Adrenal gland (tissue), 5 donors: ENCODE measurements around the gene INAFM2.

ENCODE experiments used
- POLR2A ChIP-seq, 2 donors: fragments of 450-650 bp; IDR thresholded peaks; one replicate each; pipeline ENCODE4 v1.6.1; 2017; ENCODE audit warnings: antibody characterized with exemption in 2 of 2, mild to moderate bottlenecking in 2 of 2, moderate library complexity in 1 of 2
- TF ChIP-seq, protein P1 (sequence below), 6 experiments: fragments of 450-650 bp in 4 of 6; fragments of 200-600 bp in 2 of 6; sonication (generic) in 1 of 6; IDR thresholded peaks; 1 replicate in 5 of 6; 2 replicates in 1 of 6; pipeline versions ENCODE4 v1.5.1 to v1.8.0; 2016 to 2021; ENCODE audit warnings: antibody characterized with exemption in 6 of 6, mild to moderate bottlenecking in 2 of 6, moderate library complexity in 1 of 6
- donor health status: DM: no; HTN: no; CAD: no.

DNA sequence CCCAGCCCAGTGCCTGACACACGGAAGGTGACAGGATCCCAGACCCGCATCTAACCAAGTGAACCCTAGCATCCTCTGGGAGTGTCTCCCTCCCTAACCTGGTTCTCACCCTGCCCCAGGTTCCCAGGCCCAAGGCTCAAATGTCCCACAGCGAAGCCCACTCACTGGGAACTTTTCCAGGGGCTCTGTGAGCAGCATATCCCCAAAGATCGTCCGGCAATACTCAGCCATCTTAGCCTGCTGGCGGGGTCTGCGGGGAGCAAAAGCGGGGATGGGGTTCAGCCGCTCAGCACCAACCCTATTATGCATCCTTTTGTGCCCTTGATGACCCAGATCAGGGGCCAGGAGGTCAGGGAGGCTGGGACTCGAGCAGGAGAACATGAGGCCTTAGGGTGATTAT is 26.1 kb upstream of the INAFM2 start:
- no peak for TF ChIP-seq POLR2A (IDR thresholded peaks at IDR 0.05)
- TF ChIP-seq, protein P1, sequence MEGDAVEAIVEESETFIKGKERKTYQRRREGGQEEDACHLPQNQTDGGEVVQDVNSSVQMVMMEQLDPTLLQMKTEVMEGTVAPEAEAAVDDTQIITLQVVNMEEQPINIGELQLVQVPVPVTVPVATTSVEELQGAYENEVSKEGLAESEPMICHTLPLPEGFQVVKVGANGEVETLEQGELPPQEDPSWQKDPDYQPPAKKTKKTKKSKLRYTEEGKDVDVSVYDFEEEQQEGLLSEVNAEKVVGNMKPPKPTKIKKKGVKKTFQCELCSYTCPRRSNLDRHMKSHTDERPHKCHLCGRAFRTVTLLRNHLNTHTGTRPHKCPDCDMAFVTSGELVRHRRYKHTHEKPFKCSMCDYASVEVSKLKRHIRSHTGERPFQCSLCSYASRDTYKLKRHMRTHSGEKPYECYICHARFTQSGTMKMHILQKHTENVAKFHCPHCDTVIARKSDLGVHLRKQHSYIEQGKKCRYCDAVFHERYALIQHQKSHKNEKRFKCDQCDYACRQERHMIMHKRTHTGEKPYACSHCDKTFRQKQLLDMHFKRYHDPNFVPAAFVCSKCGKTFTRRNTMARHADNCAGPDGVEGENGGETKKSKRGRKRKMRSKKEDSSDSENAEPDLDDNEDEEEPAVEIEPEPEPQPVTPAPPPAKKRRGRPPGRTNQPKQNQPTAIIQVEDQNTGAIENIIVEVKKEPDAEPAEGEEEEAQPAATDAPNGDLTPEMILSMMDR (IDR thresholded peaks at IDR 0.05), result no peak
